SK-N-SH (cell line): Measurements from ENCODE around the gene MIDN. TPM values are rescaled to one million over a fixed set of nuclear protein-coding genes. Genes with fewer than 3 reads are reported as not detected.

Source experiments
- CTCF ChIA-PET: fragments of 300-600, 350-600 bp; formaldehyde crosslinking; extraction: SDS; loops from one replicate; lab custom pipeline; 2021; lab: Yijun Ruan, JAX
- POLR2A ChIA-PET: fragments of 350-600 bp; sonication (Branson Sonifier 250); formaldehyde crosslinking; extraction: SDS; loops from one replicate; lab custom pipeline; 2020; ENCODE audit warnings: antibody characterized with exemption, inconsistent platforms; lab: Yijun Ruan, JAX
- DNase-seq: peaks from one replicate; pipeline ENCODE4 v3.0.0; 2012
- H2AFZ ChIP-seq: fragments of 200-600 bp; sonication (generic); 2 replicates; pipeline ENCODE4 v1.8.1; 2016; ENCODE audit warnings: antibody characterized with exemption, mild to moderate bottlenecking, low read depth
- H3F3A ChIP-seq: fragments of 200-600 bp; sonication (generic); replicated peaks from 2 replicates; pipeline ENCODE3; 2016; ENCODE audit warnings: antibody characterized with exemption, mild to moderate bottlenecking; ENCODE audit not compliant: insufficient read depth
- H3K27ac ChIP-seq, 2 experiments: fragments of 200-500 bp in 1 of 2; fragments of 200-600 bp in 1 of 2; sonication (Bioruptor generic) in 1 of 2; sonication (generic), shearing (Covaris generic) in 1 of 2; 2 replicates each; pipeline versions ENCODE4 v1.5.1 to v1.6.1; 2014 to 2016; ENCODE audit warnings: low read depth in 2 of 2, inconsistent platforms in 1 of 2, low read length in 1 of 2, mild to moderate bottlenecking in 1 of 2, mixed read lengths in 1 of 2
- H3K27me3 ChIP-seq: fragments of 200-600 bp; sonication (generic), shearing (Covaris generic); 2 replicates; pipeline ENCODE4 v1.6.1; 2016; ENCODE audit warnings: mixed run types; ENCODE audit not compliant: insufficient read depth
- H3K36me3 ChIP-seq, 2 experiments: fragments of 200-500 bp in 1 of 2; fragments of 200-600 bp in 1 of 2; sonication (Bioruptor generic) in 1 of 2; sonication (generic) in 1 of 2; replicated peaks in 1 of 2; 2 replicates each; pipeline versions ENCODE3 to v1.5.1; 2014 to 2016; ENCODE audit warnings: low read length in 1 of 2, mild to moderate bottlenecking in 1 of 2; ENCODE audit not compliant: insufficient read depth in 2 of 2, control insufficient read depth in 1 of 2
- H3K4me1 ChIP-seq, 2 experiments: fragments of 200-500 bp in 1 of 2; fragments of 200-600 bp in 1 of 2; sonication (Bioruptor generic) in 1 of 2; sonication (generic), shearing (Covaris generic) in 1 of 2; 2 replicates each; pipeline versions ENCODE4 v1.5.1 to v1.6.1; 2014 to 2016; ENCODE audit warnings: low read depth in 1 of 2, low read length in 1 of 2, mixed run types in 1 of 2; ENCODE audit not compliant: insufficient read depth in 2 of 2, control insufficient read depth in 1 of 2
- H3K4me2 ChIP-seq: fragments of 200-600 bp; sonication (generic), shearing (Covaris generic); 2 replicates; pipeline ENCODE4 v1.6.1; 2017; ENCODE audit warnings: mixed run types
- H3K4me3 ChIP-seq, 2 experiments: fragments of 200-500 bp in 1 of 2; fragments of 200-600 bp in 1 of 2; sonication (Bioruptor generic) in 1 of 2; sonication (generic), shearing (Covaris generic) in 1 of 2; 2 replicates each; pipeline versions ENCODE4 v1.5.1 to v1.8.1; 2014 to 2016; ENCODE audit warnings: low read depth in 2 of 2, inconsistent platforms in 1 of 2, low read length in 1 of 2, mild to moderate bottlenecking in 1 of 2, mixed read lengths in 1 of 2, moderate library complexity in 1 of 2
- H3K79me2 ChIP-seq: fragments of 200-600 bp; sonication (generic); 2 replicates; pipeline ENCODE4 v1.8.1; 2017; ENCODE audit warnings: mild to moderate bottlenecking; ENCODE audit not compliant: insufficient read depth
- H3K9ac ChIP-seq: fragments of 200-600 bp; sonication (generic); 2 replicates; pipeline ENCODE4 v1.6.1; 2017; ENCODE audit warnings: mixed run types
- H3K9me2 ChIP-seq: fragments of 200-600 bp; sonication (generic); 2 replicates; pipeline ENCODE4 v1.6.1; 2017; ENCODE audit warnings: mixed run types
- H3K9me3 ChIP-seq: fragments of 200-600 bp; sonication (generic); 2 replicates; pipeline ENCODE4 v1.6.1; 2017; ENCODE audit warnings: mixed run types, mild to moderate bottlenecking, moderate library complexity
- H4K20me1 ChIP-seq: fragments of 200-600 bp; sonication (generic); 2 replicates; pipeline ENCODE4 v1.6.1; 2017; ENCODE audit warnings: mild to moderate bottlenecking, mixed run types; ENCODE audit not compliant: insufficient read depth
- EP300 ChIP-seq, 2 experiments: IDR thresholded peaks; 2 replicates each; pipeline versions ENCODE4 v1.4.0 to v1.6.1; 2012; ENCODE audit warnings: borderline replicate concordance in 1 of 2, low read depth in 1 of 2, low read length in 1 of 2
- FOXM1 ChIP-seq: IDR thresholded peaks from 2 replicates; pipeline ENCODE4 v1.4.0; 2012; ENCODE audit warnings: low read depth, mild to moderate bottlenecking
- IRF3 ChIP-seq: fragments of 150-350 bp; IDR thresholded peaks from 2 replicates; pipeline ENCODE4 v1.6.1; 2016; ENCODE audit warnings: mild to moderate bottlenecking, low read depth, low read length
- JUND ChIP-seq: IDR thresholded peaks from 2 replicates; pipeline ENCODE4 v1.4.0; 2012
- NFIC ChIP-seq: IDR thresholded peaks from 2 replicates; pipeline ENCODE4 v1.4.0; 2012; ENCODE audit warnings: borderline replicate concordance
- NRF1 ChIP-seq: IDR thresholded peaks from 2 replicates; pipeline ENCODE4 v1.6.1; 2012; ENCODE audit warnings: low read depth, mild to moderate bottlenecking, low read length
- POLR2AphosphoS5 ChIP-seq: IDR thresholded peaks from 2 replicates; pipeline ENCODE4 v1.6.1; 2012; ENCODE audit warnings: low read depth, low read length
- RAD21 ChIP-seq: IDR thresholded peaks from 2 replicates; pipeline ENCODE4 v1.6.1; 2012; ENCODE audit warnings: mild to moderate bottlenecking, low read length
- RCOR1 ChIP-seq: fragments of 150-350 bp; IDR thresholded peaks from 2 replicates; pipeline ENCODE4 v1.6.1; 2017; ENCODE audit warnings: antibody characterized with exemption, low read length
- SMC3 ChIP-seq: IDR thresholded peaks from 2 replicates; pipeline ENCODE4 v1.6.1; 2012; ENCODE audit warnings: low read depth, low read length, improper control_type of control experiment
- TAF1 ChIP-seq: IDR thresholded peaks from 2 replicates; pipeline ENCODE4 v1.6.1; 2012; ENCODE audit warnings: low read depth, mild to moderate bottlenecking, low read length, moderate library complexity, borderline replicate concordance
- YY1 ChIP-seq: IDR thresholded peaks from 2 replicates; pipeline ENCODE4 v1.4.0; 2012; ENCODE audit warnings: low read depth, mild to moderate bottlenecking
- ZBTB33 ChIP-seq: IDR thresholded peaks from 2 replicates; pipeline ENCODE4 v1.4.0; 2012; ENCODE audit warnings: low read depth, borderline replicate concordance
- WGBS: methylation state at CpG from one replicate; pipeline ENCODE4 v1.1.6; 2017; ENCODE audit warnings: low lambda C conversion rate; 5-methylcytosine and 5-hydroxymethylcytosine counted together
- polyA plus RNA-seq, 3 experiments: library from polyadenylated mRNA; depleted of rRNA; stranded (reverse); fragments of >200 nt; gene quantifications; 2 replicates each; pipeline ENCODE4 v1.2.3, GENCODE V29; 2012

MIDN gene
- polyA plus RNA-seq, 1 of the 3 experiments (the other 2 are of a cell fraction) = 13.9 TPM

GRCh38 chr19:1272423-1273262 is 24.3 kb downstream of the MIDN start:
- Histone ChIP-seq H3K27ac (peak overlapping the region in 1 of 2 experiments; percentile 91; a peak in 2 of 4 replicates), H3K4me1 (peaks cover 31 to 60% of the 10 kb centered on the region in 2 experiments; a peak in 2 of 4 replicates), H2AFZ (no peak overlapping the region), H3F3A (peaks cover 55% of the 10 kb centered on the region), H3K4me3 (no peak overlapping the region), H3K9ac (no peak overlapping the region), H3K9me2 (no peaks in the 10 kb centered on the region), H3K79me2 (peaks cover 74% of the 10 kb centered on the region), H4K20me1 (peaks cover 53% of the 10 kb centered on the region), H3K4me2 (0 out of 2 replicates have a peak overlapping the region, but pooled peaks have one; percentile 98), H3K36me3 (peaks cover 45 to 54% of the 10 kb centered on the region in 2 experiments), H3K9me3 (no peaks in the 10 kb centered on the region), H3K27me3 (no peaks in the 10 kb centered on the region)
- CTCF ChIA-PET = interaction anchor here (0.7 to 5.8 kb wide), 7 partner anchors 11 to 99 kb away, joined by 3 to 62 read pairs (median 3); no protein-coding TSS in a partner anchor
- 91% methylated on average over 30 of the region's 33 CpGs for WGBS
- DNase-seq = no peak
- POLR2A ChIA-PET = interaction anchor here (0.9 to 1.2 kb wide), 4 partner anchors 8 to 178 kb away, joined by 3 to 8 read pairs (median 3); no protein-coding TSS in a partner anchor
- TF ChIP-seq TAF1 (no peak), RAD21 (no peak), POLR2AphosphoS5 (no peak; the same call in 1 of the 2 replicates), NRF1 (no peak), RCOR1 (no peak), IRF3 (no peak), ZBTB33 (no peak), SMC3 (no peak), FOXM1 (no peak), JUND (no peak), EP300 (IDR thresholded peaks at IDR 0.05; ENCODE audit: borderline replicate concordance in 1 of 2, low read depth in 1 of 2, low read length in 1 of 2) (no peak), NFIC (no peak), YY1 (no peak)
